ENCODE measurements around the gene FGF14.

The FGF14 gene

GRCh38 chr13:101930331-101930730, 471.5 kb downstream of the FGF14 start:
- no peak for DNase-seq (ENCODE audit: low read depth)

- DNase-seq (ENCODE audit: low read depth), result no peak
These were observed 476.1 kb downstream of the FGF14 start for GRCh38 chr13:101925731-101926130.

- DNase-seq (ENCODE audit: low read depth), result no peak
These were observed 482.2 kb downstream of the FGF14 start for GRCh38 chr13:101919541-101920181.

GRCh38 chr13:101917833-101918661, 483.8 kb downstream of the FGF14 start:
- DNase-seq (ENCODE audit: low read depth), result no peak

- no peak for DNase-seq (ENCODE audit: low read depth)
These were observed 484.4 kb downstream of the FGF14 start for GRCh38 chr13:101917475-101917810.

GRCh38 chr13:101916775-101917474, 484.9 kb downstream of the FGF14 start:
- no peak for DNase-seq (ENCODE audit: low read depth)

- no peak for DNase-seq (ENCODE audit: low read depth)
These were observed 485.6 kb downstream of the FGF14 start for GRCh38 chr13:101916108-101916774.

GRCh38 chr13:101915755-101916107, 486.1 kb downstream of the FGF14 start:
- no peak for DNase-seq (ENCODE audit: low read depth)

GRCh38 chr13:101915331-101915730, 486.5 kb downstream of the FGF14 start:
- no peak for DNase-seq (ENCODE audit: low read depth)

- DNase-seq (ENCODE audit: low read depth), result no peak
These were observed 490.1 kb downstream of the FGF14 start for GRCh38 chr13:101911752-101912151.

GRCh38 chr13:101903890-101904289, 498.0 kb downstream of the FGF14 start:
- DNase-seq (ENCODE audit: low read depth), result no peak

GRCh38 chr13:101898676-101899075, 503.2 kb downstream of the FGF14 start:
- no peak for DNase-seq (ENCODE audit: low read depth)

GRCh38 chr13:101896541-101896940, 505.3 kb downstream of the FGF14 start:
- no peak for DNase-seq (ENCODE audit: low read depth)

GRCh38 chr13:101893021-101893420, 508.8 kb downstream of the FGF14 start:
- DNase-seq (ENCODE audit: low read depth), result no peak

- no peak for DNase-seq (ENCODE audit: low read depth)
These were observed 509.6 kb downstream of the FGF14 start for GRCh38 chr13:101892296-101892695.

GRCh38 chr13:101881593-101881992, 520.3 kb downstream of the FGF14 start:
- no peak for DNase-seq (ENCODE audit: low read depth)

- no peak for DNase-seq (ENCODE audit: low read depth)
These were observed 521.3 kb downstream of the FGF14 start for GRCh38 chr13:101880581-101880980.

GRCh38 chr13:101876951-101877350, 524.9 kb downstream of the FGF14 start:
- DNase-seq (ENCODE audit: low read depth), result no peak

GRCh38 chr13:101875717-101876393, 526.0 kb downstream of the FGF14 start:
- DNase-seq (ENCODE audit: low read depth), result no peak

GRCh38 chr13:101875091-101875490, 526.8 kb downstream of the FGF14 start:
- no peak for DNase-seq (ENCODE audit: low read depth)

GRCh38 chr13:101869553-101869952, 532.3 kb downstream of the FGF14 start:
- DNase-seq (ENCODE audit: low read depth), result no peak
